ENCODE results near the gene TBC1D22A. TPM values are rescaled to one million over a fixed set of nuclear protein-coding genes. Genes with fewer than 3 reads are reported as not detected.

TBC1D22A gene
- total RNA-seq, 1 donor from 2014 or later = 18.9 TPM

GRCh38 chr22:47061226-47061625, 298.8 kb downstream of the TBC1D22A start:
- Mint-ChIP-seq H3K9me3 (ENCODE audit: low read depth) (no peaks in the 10 kb centered on the region), H3K27ac (ENCODE audit: unreplicated experiment) (no peak overlapping the region), H3K36me3 (ENCODE audit: low read depth) (peaks cover 6% of the 10 kb centered on the region), H3K27me3 (ENCODE audit: low read depth) (no peaks in the 10 kb centered on the region), H3K4me1 (ENCODE audit: low read depth) (no peaks in the 10 kb centered on the region), H3K4me3 (ENCODE audit: unreplicated experiment) (no peak overlapping the region)
- peak; percentile 56 for DNase-seq (ENCODE audit: low spot score)
- no peak for TF ChIP-seq CTCF (IDR thresholded peaks at IDR 0.05)

DNA sequence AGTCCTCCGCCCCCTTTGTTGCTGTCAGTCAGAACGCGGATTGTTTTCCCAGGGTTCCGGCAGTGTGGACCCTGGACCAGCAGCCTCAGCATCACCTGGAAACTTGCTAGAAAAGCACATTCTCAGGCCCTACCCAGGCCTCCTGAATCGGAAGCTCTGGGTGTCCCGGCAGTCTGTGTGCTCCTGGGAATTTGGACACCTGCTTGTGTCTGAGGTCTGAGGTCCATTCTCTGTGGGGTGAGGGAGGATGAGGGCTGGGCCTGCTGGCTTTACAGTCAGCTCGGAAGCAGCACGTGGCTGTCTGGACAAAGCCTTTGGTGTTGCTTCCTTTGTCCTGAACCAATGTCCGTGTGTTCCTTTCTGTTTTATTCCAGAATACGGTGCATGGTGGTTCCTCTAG, 299.7 kb downstream of the TBC1D22A start:
- TF ChIP-seq CTCF (IDR thresholded peaks at IDR 0.05) = no peak
- no peaks in the 10 kb centered on the region for H3K4me1 Mint-ChIP-seq (ENCODE audit: low read depth)
- H3K9me3 Mint-ChIP-seq (ENCODE audit: low read depth) = no peaks in the 10 kb centered on the region
- H3K27ac Mint-ChIP-seq (ENCODE audit: unreplicated experiment) = no peak overlapping the region
- peaks cover 6% of the 10 kb centered on the region for H3K36me3 Mint-ChIP-seq (ENCODE audit: low read depth)
- no peak overlapping the region for H3K4me3 Mint-ChIP-seq (ENCODE audit: unreplicated experiment)
- no peaks in the 10 kb centered on the region for H3K27me3 Mint-ChIP-seq (ENCODE audit: low read depth)
- peak; percentile 29 for DNase-seq (ENCODE audit: low spot score)

DNA sequence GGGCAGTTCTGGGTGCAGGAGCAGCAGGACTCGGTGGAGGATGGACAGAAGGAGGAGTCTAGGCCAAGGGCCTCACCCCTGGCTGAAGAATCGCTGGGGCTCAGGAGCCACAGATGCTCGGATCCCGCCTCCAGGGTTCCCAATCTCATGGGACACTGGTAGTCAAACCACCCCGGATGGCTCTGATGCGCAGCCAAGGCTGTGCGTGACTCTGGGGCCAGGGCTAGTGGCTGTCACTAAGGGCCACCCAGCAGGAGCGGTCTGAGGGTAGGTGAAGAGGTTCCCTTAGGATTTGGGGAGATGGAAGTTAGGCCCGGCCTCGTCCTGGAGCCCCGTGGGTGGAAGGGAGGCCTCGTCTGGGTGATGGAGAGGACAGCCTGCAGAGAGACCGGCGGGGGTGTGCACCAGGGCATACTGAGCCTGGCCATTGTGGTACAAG, 300.6 kb downstream of the TBC1D22A start:
- Mint-ChIP-seq H3K36me3 (ENCODE audit: low read depth) (peaks cover 6% of the 10 kb centered on the region), H3K9me3 (ENCODE audit: low read depth) (no peaks in the 10 kb centered on the region), H3K4me3 (ENCODE audit: unreplicated experiment) (no peak overlapping the region), H3K27ac (ENCODE audit: unreplicated experiment) (peak overlapping the region; percentile 27), H3K4me1 (ENCODE audit: low read depth) (no peaks in the 10 kb centered on the region), H3K27me3 (ENCODE audit: low read depth) (no peaks in the 10 kb centered on the region)
- TF ChIP-seq CTCF (IDR thresholded peaks at IDR 0.05) = no peak
- DNase-seq (ENCODE audit: low spot score) = peak; percentile 74

DNA sequence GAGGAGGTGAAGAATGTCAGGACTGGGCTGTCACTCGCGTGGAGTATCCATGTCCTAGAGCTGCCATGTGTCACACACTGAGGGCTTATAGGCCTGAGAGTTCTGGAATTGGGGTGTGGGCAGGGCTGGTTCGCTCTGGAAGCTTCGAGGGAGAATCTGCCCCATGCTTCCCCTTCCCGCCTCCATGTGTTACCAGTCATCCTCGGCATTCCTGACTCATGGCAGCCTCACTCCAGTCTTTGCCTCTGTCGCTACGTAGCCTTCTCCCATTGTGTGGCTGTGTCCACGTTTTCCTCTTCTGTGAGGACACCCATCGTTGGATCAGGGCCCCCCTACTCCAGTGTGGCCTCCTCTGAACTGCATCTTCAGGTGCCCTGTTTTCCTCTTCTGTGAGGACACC, 301.2 kb downstream of the TBC1D22A start:
- peak; percentile 49 for DNase-seq (ENCODE audit: low spot score)
- no peaks in the 10 kb centered on the region for H3K27me3 Mint-ChIP-seq (ENCODE audit: low read depth)
- no peaks in the 10 kb centered on the region for H3K9me3 Mint-ChIP-seq (ENCODE audit: low read depth)
- no peaks in the 10 kb centered on the region for H3K4me1 Mint-ChIP-seq (ENCODE audit: low read depth)
- H3K27ac Mint-ChIP-seq (ENCODE audit: unreplicated experiment) = no peak overlapping the region
- no peak overlapping the region for H3K4me3 Mint-ChIP-seq (ENCODE audit: unreplicated experiment)
- no peak for TF ChIP-seq CTCF (IDR thresholded peaks at IDR 0.05)
- H3K36me3 Mint-ChIP-seq (ENCODE audit: low read depth) = peaks cover 6% of the 10 kb centered on the region

DNA sequence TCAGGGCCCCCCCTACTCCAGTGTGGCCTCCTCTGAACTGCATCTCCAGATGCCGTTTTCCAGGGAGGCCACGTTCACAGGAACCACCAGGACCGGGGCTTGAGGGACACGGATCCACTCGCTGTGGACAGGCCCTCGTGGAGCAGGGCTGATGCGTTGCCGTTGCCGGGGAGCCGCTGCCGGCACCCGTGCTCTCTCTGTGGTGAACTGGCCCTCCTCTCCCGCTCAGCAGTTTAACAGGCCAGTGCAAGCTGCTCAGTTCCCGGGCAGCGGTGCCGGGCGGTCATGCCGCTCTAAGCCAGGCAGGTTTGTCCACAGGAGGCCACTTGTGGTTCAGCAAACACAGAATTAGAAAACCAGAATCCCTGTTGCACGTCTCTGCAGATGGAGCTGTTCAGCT, 301.6 kb downstream of the TBC1D22A start:
- Mint-ChIP-seq H3K4me1 (ENCODE audit: low read depth) (no peaks in the 10 kb centered on the region), H3K27ac (ENCODE audit: unreplicated experiment) (no peak overlapping the region), H3K27me3 (ENCODE audit: low read depth) (no peaks in the 10 kb centered on the region), H3K36me3 (ENCODE audit: low read depth) (peaks cover 6% of the 10 kb centered on the region), H3K9me3 (ENCODE audit: low read depth) (no peaks in the 10 kb centered on the region), H3K4me3 (ENCODE audit: unreplicated experiment) (no peak overlapping the region)
- no peak for TF ChIP-seq CTCF (IDR thresholded peaks at IDR 0.05)
- peak; percentile 80 for DNase-seq (ENCODE audit: low spot score)
